ENCODE measurements around the gene BGLAP. TPM values are rescaled to one million over a fixed set of nuclear protein-coding genes. Genes with fewer than 3 reads are reported as not detected.

BGLAP gene
- total and polyA plus RNA-seq, 11 donors: 0.32 to 0.99 (median 0.58) TPM; not detected in 3

DNA sequence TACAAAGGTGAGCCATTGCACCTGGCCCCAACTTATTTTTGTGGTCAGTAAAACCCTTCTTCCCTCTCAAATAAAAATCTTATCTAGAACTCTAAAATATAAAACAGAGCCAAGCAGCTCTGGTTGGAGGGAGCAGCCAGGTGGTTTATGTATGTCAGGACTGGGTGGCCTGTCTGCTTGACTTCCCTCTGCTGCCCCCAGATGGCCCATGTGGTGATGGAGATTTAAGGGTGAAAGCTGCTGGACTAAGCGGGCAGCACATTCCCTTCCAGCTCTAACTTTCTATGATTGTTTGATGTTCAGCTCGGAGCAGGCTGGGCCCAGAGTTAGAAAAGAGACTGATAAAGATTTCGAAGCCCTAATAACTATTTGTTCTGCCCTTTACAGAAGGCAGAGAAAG is 17.8 kb downstream of the BGLAP start:
- no peaks in the 10 kb centered on the region for H3K27me3 ChIP-seq
- H3K4me3 ChIP-seq: no peak overlapping the region
- no peaks in the 10 kb centered on the region for H3K4me1 ChIP-seq
- no peak for DNase-seq
- 58 to 69% (median 66%) methylated on average over 3 of the region's 3 CpGs for WGBS, 4 donors
- no peak for ATAC-seq
- intact Hi-C loops (cut with DNase I): loop anchor here in 1 of 10 donors (10.0 kb wide), 1 partner anchor 55 kb away; no protein-coding TSS in a partner anchor
- H3K36me3 ChIP-seq: peaks cover 0 to 100% (median 97%) of the 10 kb centered on the region in 9 donors
- TF ChIP-seq, protein P1, sequence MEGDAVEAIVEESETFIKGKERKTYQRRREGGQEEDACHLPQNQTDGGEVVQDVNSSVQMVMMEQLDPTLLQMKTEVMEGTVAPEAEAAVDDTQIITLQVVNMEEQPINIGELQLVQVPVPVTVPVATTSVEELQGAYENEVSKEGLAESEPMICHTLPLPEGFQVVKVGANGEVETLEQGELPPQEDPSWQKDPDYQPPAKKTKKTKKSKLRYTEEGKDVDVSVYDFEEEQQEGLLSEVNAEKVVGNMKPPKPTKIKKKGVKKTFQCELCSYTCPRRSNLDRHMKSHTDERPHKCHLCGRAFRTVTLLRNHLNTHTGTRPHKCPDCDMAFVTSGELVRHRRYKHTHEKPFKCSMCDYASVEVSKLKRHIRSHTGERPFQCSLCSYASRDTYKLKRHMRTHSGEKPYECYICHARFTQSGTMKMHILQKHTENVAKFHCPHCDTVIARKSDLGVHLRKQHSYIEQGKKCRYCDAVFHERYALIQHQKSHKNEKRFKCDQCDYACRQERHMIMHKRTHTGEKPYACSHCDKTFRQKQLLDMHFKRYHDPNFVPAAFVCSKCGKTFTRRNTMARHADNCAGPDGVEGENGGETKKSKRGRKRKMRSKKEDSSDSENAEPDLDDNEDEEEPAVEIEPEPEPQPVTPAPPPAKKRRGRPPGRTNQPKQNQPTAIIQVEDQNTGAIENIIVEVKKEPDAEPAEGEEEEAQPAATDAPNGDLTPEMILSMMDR (IDR thresholded peaks at IDR 0.05): no peak
- TF ChIP-seq POLR2A (IDR thresholded peaks at IDR 0.05): no peak
- no peak overlapping the region for H3K27ac ChIP-seq
- H3K9me3 ChIP-seq: no peaks in the 10 kb centered on the region

DNA sequence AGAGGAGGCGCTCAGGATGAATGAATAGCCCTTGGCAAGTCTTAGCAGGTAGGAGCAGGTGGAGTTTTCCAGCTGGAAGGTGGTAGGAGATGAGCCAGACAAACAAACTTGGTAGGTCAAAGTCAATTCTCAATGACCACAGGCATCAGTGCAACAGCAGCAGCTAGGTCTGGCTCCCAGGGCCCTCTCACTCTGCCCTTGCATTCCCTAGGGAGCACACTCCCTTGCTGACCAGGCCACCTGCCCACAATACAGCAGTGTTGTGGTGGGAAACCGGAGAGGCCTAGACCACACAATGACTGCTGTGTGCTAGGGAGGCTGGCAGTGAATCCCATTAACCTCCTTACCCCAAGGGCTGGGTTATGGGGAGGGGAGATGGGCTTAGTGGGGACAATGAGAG is 18.9 kb downstream of the BGLAP start:
- TF ChIP-seq POLR2A (IDR thresholded peaks at IDR 0.05): no peak
- Histone ChIP-seq H3K27ac (no peak overlapping the region), H3K4me1 (no peaks in the 10 kb centered on the region), H3K27me3 (no peaks in the 10 kb centered on the region), H3K9me3 (no peaks in the 10 kb centered on the region), H3K36me3 (peaks cover 0 to 100% (median 96%) of the 10 kb centered on the region in 9 donors), H3K4me3 (no peak overlapping the region)
- ATAC-seq (no peak), DNase-seq (no peak)
- 78 to 100% (median 90%) methylated on average over 2 of the region's 2 CpGs for WGBS, 4 donors
- intact Hi-C loops (cut with DNase I): no loop called here

DNA sequence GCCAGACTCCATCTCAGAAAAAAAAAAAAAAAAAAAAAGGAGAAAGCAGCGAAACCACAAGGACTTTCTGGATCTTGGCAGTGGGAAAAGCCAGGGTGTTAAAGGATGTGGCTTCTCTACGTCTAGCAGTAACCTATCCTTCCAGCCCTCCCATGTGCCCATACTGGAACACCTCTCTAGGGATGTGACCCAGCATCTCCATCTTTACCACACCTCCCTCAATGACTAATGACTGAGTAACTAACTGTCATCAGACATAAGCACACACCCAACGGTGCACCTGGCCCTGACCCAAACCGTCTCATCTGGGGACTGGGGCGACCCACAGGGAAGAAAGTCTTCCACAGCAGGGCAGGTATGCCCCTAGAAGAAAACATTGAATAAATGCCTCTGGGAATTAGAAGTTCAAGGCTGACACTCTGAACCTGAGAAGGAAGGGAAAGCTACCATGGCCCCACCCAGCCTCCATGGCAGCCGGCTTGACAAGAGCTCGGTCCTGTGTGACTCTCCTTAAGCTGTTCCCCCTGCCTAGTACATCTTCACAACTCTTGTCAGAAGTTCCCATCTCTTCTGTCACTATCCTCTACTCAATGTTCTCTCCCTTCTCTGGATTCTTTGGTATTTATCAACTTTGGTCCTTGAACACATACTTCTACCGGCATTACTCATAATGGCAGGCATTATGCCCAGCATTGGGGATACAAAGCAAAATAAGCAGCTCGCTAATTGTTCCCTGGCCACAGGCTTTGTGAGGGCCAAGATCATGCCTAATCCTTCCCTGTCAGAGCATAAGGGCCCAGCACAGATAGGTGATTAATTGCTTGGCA is 20.7 kb downstream of the BGLAP start:
- Histone ChIP-seq H3K27me3 (no peaks in the 10 kb centered on the region), H3K4me3 (no peak overlapping the region), H3K36me3 (peaks cover 2 to 100% (median 96%) of the 10 kb centered on the region in 9 donors), H3K27ac (no peak overlapping the region), H3K4me1 (no peaks in the 10 kb centered on the region), H3K9me3 (no peaks in the 10 kb centered on the region)
- 80 to 87% (median 84%) methylated on average over 9 of the region's 9 CpGs for WGBS, 4 donors
- intact Hi-C loops (cut with DNase I): no loop called here
- ATAC-seq: peak in 2 of 4 donors; percentile 21 to 29
- DNase-seq: no peak
- no peak for TF ChIP-seq POLR2A (IDR thresholded peaks at IDR 0.05)
- TF ChIP-seq, protein P1 (IDR thresholded peaks at IDR 0.05): no peak

DNA sequence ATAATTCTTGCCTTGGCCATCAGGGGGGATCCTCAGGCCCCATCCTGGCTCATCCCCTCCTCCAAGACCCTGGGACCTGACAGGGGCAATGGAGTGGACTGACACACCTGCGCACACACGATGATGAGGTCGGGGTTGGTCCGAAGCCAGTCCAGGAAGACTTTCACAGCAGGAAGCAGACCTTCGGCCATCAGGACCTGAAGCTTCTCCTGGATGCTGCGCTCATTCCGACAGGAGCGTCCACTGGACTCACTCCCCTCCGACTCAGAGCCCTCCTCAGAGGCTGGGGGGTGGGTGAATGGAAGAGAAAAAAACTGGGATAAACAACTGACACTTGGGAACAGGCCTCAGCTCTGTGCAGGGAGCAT is 21.3 kb downstream of the BGLAP start:
- ATAC-seq (no peak), DNase-seq (no peak)
- intact Hi-C loops (cut with DNase I): no loop called here
- TF ChIP-seq, protein P1 (IDR thresholded peaks at IDR 0.05): no peak
- no peak for TF ChIP-seq POLR2A (IDR thresholded peaks at IDR 0.05)
- no peak overlapping the region for H3K4me3 ChIP-seq
- 82 to 97% (median 93%) methylated on average over 7 to 9 of the region's 9 CpGs for WGBS, 4 donors
- H3K4me1 ChIP-seq: no peaks in the 10 kb centered on the region
- H3K9me3 ChIP-seq: no peaks in the 10 kb centered on the region
- H3K27me3 ChIP-seq: no peaks in the 10 kb centered on the region
- H3K36me3 ChIP-seq: peaks cover 2 to 100% (median 96%) of the 10 kb centered on the region in 9 donors
- no peak overlapping the region for H3K27ac ChIP-seq
